Psoas muscle (tissue), 8 donors: ENCODE measurements around the gene GABARAP. TPM values are rescaled to one million over a fixed set of nuclear protein-coding genes. Genes with fewer than 3 reads are reported as not detected.

Experiments
- ATAC-seq, 4 donors: fragments of 200-7000 bp; cut with Tn5 transposase; one replicate each; pipeline ENCODE4 v1.9.1; 2020; ENCODE audit warnings: moderate library complexity in 3 of 4, mild to moderate bottlenecking in 2 of 4
- DNase-seq, 2 donors: peaks; one replicate each; pipeline ENCODE4 v3.0.0-alpha.2; 2020
- H3K27ac ChIP-seq: fragments of 200-600 bp; one replicate; pipeline ENCODE4 v1.8.0; 2022
- H3K27me3 ChIP-seq, 3 donors: fragments of 200-600 bp in 1 of 3; one replicate each; pipeline versions ENCODE4 v1.6.1 to v1.8.0; 2013 to 2022; ENCODE audit warnings: low read length in 2 of 3, mild to moderate bottlenecking in 2 of 3, moderate library complexity in 1 of 3; ENCODE audit not compliant: insufficient read depth in 3 of 3
- H3K36me3 ChIP-seq, 2 donors: fragments of 200-600 bp in 1 of 2; one replicate each; pipeline versions ENCODE4 v1.6.1 to v1.8.0; 2013 to 2022; ENCODE audit warnings: low read depth in 1 of 2, mild to moderate bottlenecking in 1 of 2, moderate library complexity in 1 of 2; ENCODE audit not compliant: insufficient read depth in 1 of 2
- H3K4me1 ChIP-seq: fragments of 200-600 bp; one replicate; pipeline ENCODE4 v1.8.0; 2022
- H3K4me3 ChIP-seq: fragments of 200-600 bp; one replicate; pipeline ENCODE4 v1.8.0; 2022; ENCODE audit warnings: mild to moderate bottlenecking
- H3K9me3 ChIP-seq: fragments of 200-600 bp; one replicate; pipeline ENCODE4 v1.8.0; 2022
- WGBS, 3 donors: extraction: QIAGEN DNeasy Blood & Tissue Kit; methylation state at CpG; one replicate each; pipeline versions ENCODE4 v1.1.6 to v1.1.7; 2013; 5-methylcytosine and 5-hydroxymethylcytosine counted together
- intact Hi-C, 2 donors: fragments of 100-400 bp; cut with DNase I; formaldehyde crosslinking; loops; one replicate each; pipeline versions ENCODE4 v1.11.0 to v1.14.2; 2022
- polyA plus RNA-seq, 3 donors: library from polyadenylated mRNA; stranded (reverse); fragments of 200-250 nt; gene quantifications; one replicate each; pipeline ENCODE4 v1.2.3, GENCODE V29; 2013
- total RNA-seq, 4 donors: library from RNA; stranded (reverse); fragmentation: NEBNext Ultra II Directional in 2 of 4; extraction: Animal tissue kit (Norgen Biotek cat#: 25700) in 2 of 4; gene quantifications; one replicate each; pipeline versions ENCODE4 v1.2.1 to v1.2.4, GENCODE V29; 2021 to 2023
- TF ChIP-seq, protein P1 (sequence below): fragments of 200-600 bp; IDR thresholded peaks from one replicate; pipeline ENCODE4 v1.8.0; 2022; ENCODE audit warnings: antibody characterized with exemption
- donor health status: healthy with polysubstance abuse.
- donor health status: DM: no; HTN: no; CAD: no; lungs with moderate emphysema.
- donor health status: Bipolar disorder and iron deficiency.
- donor health status: healthy.
- donor health status: DM: yes; HTN: yes; CAD: no.
- donor health status: DM: no; HTN: no; CAD: no.
- donor health status: DM: no; HTN: no; CAD: no.
- donor health status: DM: yes; HTN: yes; CAD: no.

GABARAP gene
- total and polyA plus RNA-seq, 7 donors, result 344 to 569 (median 482) TPM

DNA sequence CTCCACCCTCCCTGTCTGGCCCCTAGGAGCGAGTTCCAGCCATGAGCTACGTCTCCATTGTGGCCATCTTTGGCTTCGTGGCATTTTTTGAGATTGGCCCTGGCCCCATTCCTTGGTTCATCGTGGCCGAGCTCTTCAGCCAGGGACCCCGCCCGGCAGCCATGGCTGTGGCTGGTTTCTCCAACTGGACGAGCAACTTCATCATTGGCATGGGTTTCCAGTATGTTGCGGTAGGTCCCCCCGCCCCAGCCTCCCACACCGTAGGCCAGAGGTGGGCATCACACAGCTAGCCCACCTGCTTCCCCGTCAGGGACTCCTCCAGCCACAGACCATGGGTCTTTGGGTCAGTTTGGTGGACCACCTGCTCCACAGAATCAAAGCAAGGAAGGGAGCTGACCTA lies 43.4 kb upstream of the GABARAP start:
- Histone ChIP-seq H3K27ac (peak overlapping the region; percentile 96), H3K36me3 (peaks cover 0 to 44% of the 10 kb centered on the region in 2 donors), H3K4me1 (peaks cover 30% of the 10 kb centered on the region), H3K27me3 (no peaks in the 10 kb centered on the region), H3K9me3 (no peaks in the 10 kb centered on the region), H3K4me3 (no peak overlapping the region)
- ATAC-seq (no peak), DNase-seq (no peak)
- intact Hi-C loops, result no loop called here
- TF ChIP-seq, protein P1, sequence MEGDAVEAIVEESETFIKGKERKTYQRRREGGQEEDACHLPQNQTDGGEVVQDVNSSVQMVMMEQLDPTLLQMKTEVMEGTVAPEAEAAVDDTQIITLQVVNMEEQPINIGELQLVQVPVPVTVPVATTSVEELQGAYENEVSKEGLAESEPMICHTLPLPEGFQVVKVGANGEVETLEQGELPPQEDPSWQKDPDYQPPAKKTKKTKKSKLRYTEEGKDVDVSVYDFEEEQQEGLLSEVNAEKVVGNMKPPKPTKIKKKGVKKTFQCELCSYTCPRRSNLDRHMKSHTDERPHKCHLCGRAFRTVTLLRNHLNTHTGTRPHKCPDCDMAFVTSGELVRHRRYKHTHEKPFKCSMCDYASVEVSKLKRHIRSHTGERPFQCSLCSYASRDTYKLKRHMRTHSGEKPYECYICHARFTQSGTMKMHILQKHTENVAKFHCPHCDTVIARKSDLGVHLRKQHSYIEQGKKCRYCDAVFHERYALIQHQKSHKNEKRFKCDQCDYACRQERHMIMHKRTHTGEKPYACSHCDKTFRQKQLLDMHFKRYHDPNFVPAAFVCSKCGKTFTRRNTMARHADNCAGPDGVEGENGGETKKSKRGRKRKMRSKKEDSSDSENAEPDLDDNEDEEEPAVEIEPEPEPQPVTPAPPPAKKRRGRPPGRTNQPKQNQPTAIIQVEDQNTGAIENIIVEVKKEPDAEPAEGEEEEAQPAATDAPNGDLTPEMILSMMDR, result no peak
- WGBS, 3 donors, result 60 to 78% (median 62%) methylated on average over 12 of the region's 12 CpGs

DNA sequence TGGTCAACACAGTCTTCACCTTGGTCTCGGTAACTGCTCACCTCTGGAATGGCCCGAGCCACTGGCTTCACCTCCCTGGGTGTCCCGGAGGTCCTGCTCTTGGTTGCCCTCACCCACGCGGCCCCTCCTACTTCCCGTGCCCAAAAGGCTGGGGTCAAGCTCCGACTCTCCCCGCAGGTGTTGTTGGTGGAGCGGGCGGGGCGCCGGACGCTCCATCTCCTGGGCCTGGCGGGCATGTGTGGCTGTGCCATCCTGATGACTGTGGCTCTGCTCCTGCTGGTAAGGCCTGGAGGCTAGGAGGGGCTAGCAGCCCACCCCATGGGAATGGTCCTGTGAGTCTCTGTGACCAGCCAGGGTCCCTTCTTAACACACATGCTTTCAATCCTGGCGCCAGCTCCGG lies 42.7 kb upstream of the GABARAP start:
- peak overlapping the region; percentile 96 for H3K27ac ChIP-seq
- TF ChIP-seq, protein P1, result no peak
- H3K4me3 ChIP-seq, result no peak overlapping the region
- H3K9me3 ChIP-seq, result no peaks in the 10 kb centered on the region
- intact Hi-C loops, result loop anchor here in 1 of 2 donors (5.0 kb wide), 1 partner anchor 62 kb away; no protein-coding TSS in a partner anchor
- H3K27me3 ChIP-seq, result no peaks in the 10 kb centered on the region
- ATAC-seq (no peak), DNase-seq (no peak)
- 81 to 93% (median 82%) methylated on average over 16 of the region's 16 CpGs for WGBS, 3 donors
- peaks cover 0 to 44% of the 10 kb centered on the region in 2 donors for H3K36me3 ChIP-seq
- H3K4me1 ChIP-seq, result peaks cover 28% of the 10 kb centered on the region

DNA sequence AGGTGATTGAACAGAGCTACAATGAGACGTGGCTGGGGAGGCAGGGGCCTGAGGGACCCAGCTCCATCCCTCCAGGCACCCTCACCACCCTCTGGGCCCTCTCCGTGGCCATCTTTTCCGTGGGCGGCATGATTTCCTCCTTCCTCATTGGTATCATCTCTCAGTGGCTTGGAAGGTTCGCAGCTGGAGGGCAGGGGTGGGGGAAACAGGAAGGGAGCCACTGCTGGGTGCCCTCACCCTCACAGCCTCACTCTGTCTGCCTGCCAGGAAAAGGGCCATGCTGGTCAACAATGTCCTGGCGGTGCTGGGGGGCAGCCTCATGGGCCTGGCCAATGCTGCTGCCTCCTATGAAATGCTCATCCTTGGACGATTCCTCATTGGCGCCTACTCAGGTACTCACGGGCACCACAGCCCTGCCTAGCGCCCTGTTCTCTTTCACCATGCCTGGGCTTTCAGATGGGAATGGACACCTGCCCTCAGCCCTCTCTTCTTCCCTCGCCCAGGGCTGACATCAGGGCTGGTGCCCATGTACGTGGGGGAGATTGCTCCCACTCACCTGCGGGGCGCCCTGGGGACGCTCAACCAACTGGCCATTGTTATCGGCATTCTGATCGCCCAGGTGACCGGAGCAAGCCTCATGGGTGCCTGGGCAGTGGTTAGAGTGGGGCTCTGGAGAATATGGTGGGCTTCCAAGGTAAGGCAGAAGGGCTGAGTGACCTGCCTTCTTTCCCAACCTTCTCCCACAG lies 41.4 kb upstream of the GABARAP start:
- H3K4me1 ChIP-seq, result peaks cover 29% of the 10 kb centered on the region
- WGBS, 3 donors, result 49 to 65% (median 49%) methylated on average over 15 to 18 of the region's 18 CpGs
- H3K27ac ChIP-seq, result peak overlapping the region; percentile 96
- peak overlapping the region; percentile 86 for H3K4me3 ChIP-seq
- intact Hi-C loops, result loop anchor here in 1 of 2 donors (5.0 kb wide), 1 partner anchor 64 kb away; no protein-coding TSS in a partner anchor
- H3K9me3 ChIP-seq, result no peaks in the 10 kb centered on the region
- ATAC-seq (no peak), DNase-seq (peak in 1 of 2 donors; percentile 69)
- TF ChIP-seq, protein P1, result no peak
- H3K36me3 ChIP-seq, result peaks cover 0 to 44% of the 10 kb centered on the region in 2 donors
- H3K27me3 ChIP-seq, result no peaks in the 10 kb centered on the region

GRCh38 chr17:7282752-7283321 lies 40.6 kb upstream of the GABARAP start:
- TF ChIP-seq, protein P1, result no peak
- Histone ChIP-seq H3K9me3 (no peaks in the 10 kb centered on the region), H3K4me3 (peak overlapping the region; percentile 86), H3K4me1 (peaks cover 29% of the 10 kb centered on the region), H3K27ac (peak overlapping the region; percentile 96), H3K36me3 (peaks cover 0 to 42% of the 10 kb centered on the region in 2 donors), H3K27me3 (no peaks in the 10 kb centered on the region)
- 24 to 36% (median 25%) methylated on average over 6 of the region's 6 CpGs for WGBS, 3 donors
- intact Hi-C loops, result loop anchor here in 1 of 2 donors (5.0 kb wide), 1 partner anchor 64 kb away; no protein-coding TSS in a partner anchor
- no peak for ATAC-seq
- DNase-seq, result peak in 1 of 2 donors; percentile 62
